Neural progenitor cell (in vitro differentiated cells): ENCODE measurements around the gene SIGLEC9.

Experiments
- CTCF ChIP-seq: fragments of 200-600 bp; sonication (generic); IDR thresholded peaks from 2 replicates; pipeline ENCODE4 v1.5.1; 2017; ENCODE audit warnings: antibody characterized with exemption, mild to moderate bottlenecking
- EZH2 ChIP-seq: fragments of 200-600 bp; sonication (generic); IDR thresholded peaks from 2 replicates; pipeline ENCODE4 v1.6.1; 2017; ENCODE audit warnings: antibody characterized with exemption, mild to moderate bottlenecking, moderate library complexity

- TF ChIP-seq CTCF, result no peak
- TF ChIP-seq EZH2, result no peak
Measured at GRCh38 chr19:51144482-51145045, 19.9 kb downstream of the SIGLEC9 start.
